Activated CD4-positive, CD25-positive, alpha-beta regulatory T cell (primary cell): ENCODE data around the gene CAMTA1.

Experiments used
- DNase-seq, 4 experiments: peaks; one replicate each; lab custom pipeline; 2025; lab: John Stamatoyannopoulos, UW

Gene CAMTA1

DNA sequence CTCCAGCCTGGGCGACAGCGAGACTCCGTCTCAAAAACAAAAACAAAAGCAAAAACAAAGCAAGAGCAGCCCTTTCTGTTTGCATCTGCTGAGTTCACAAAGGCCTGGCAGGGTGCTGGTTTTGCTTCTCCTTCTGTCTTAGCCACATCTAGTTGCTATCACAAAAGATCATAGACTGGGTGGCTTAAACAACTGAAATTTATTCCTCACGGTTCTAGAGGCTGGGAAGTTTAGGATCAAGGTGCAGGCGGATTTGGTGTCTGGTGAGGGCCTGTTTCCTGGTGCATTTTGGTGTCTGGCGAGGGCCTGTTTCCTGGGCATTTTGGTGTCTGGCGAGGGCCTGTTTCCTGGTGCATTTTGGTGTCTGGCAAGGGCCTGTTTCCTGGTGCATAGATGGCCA lies 471.3 kb downstream of the CAMTA1 start:
- no peak for DNase-seq

DNA sequence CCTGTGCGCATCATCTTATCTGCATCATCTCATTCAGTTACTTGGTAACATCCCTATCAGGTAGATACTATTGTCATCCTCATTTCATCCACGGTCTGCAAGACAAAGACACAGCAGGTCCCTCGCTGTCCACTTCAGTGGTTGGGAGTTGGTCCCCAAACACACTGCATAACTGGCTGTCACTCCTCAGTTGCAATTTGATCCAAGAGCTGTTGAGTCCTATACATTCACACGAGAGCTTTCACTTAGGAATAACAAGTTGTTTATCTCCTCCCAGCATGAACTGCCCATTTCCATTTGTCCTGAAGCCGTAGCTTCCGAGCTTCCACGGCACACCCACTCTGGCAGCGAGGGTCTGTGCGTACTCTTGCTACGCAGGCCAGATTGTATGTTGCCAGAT lies 472.0 kb downstream of the CAMTA1 start:
- no peak for DNase-seq

DNA sequence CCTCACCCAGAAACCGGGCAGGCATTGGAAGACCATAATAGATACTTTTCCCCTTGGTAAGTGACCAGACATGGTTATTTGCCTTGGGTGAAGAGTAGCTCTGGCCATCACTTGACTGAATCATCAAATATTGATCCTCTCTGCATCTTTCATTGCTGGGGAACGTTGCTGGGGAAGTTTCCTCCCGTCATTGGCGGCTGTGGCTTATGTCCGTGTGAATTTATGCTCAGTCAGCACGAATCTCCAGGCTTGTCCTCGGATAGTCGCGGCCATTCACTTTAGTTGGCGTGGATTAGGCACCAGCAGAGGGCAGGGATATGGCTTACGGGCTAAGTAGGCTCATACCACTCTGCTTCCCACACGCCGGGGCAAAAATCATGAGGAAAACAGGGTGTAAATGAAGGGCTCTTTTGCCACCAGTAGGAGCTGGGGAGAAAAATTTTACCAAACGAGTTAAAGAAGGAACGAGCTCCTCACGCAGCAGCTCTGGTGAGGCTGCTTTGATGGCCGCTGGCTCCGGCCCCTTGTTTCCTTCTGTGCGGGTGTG lies 473.4 kb downstream of the CAMTA1 start:
- no peak for DNase-seq

DNA sequence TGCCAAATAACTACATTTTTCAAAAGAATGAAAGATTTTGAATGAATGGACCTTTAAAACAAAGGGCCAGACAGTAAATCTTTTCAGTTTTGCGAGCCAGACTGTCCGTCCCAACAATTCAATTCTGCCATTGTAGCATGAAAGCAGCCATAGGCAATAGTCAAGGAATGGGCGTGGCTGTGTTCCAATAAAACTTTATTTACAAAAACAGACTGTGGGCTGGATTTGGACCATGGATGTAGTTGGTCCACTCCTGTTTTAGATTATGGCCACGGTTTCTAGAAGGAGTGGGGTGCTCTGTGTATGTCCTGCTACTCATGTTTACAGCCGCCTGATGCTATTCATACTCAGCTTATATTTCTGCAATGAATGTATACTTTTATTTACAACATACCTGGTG lies 474.7 kb downstream of the CAMTA1 start:
- no peak for DNase-seq

- no peak for DNase-seq
Measured at GRCh38 chr1:7261490-7261889, 476.2 kb downstream of the CAMTA1 start.

GRCh38 chr1:7262611-7263010 lies 477.4 kb downstream of the CAMTA1 start:
- DNase-seq, result no peak

DNA sequence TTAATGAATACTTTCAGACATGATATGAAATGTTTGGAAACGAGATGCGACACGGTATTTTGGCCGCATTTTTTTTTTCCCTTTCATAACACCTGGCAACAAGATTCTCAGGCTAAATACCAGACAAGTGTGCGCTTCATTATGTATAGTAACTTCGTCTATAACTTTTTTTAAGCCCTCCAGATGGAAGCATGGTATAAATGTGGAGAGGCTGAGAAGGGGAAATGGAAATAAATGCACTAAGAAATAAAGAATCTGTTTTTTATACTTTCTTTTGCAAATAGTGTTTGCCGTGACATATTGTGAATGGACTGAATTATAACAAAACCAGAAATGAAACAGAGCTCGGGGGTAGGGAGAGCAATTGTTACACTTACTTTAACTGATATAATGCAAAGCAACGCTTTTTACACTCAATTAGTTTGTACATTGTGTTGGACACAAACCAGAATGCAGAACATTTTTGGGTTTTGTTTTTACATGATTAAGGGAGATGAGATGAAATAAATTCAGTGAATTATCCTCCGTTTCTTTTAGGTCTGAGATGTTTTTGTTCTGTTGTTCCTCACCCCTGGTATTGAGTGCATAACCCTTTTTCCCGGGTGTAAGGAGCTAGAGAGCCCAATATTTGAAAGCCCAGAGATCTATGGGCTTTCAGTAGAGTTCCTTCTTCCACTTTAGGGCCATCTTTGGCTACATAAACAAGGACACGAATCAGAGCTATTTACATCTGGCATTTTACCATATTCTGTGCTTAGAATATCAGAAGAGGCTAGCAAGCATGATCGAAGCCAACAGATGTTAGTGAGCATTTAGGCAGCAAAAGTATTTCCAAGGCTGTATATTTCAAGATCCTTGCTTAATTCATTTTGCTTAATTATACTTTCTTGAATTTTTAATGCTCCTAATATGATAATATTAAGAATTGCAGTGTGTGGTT lies 478.0 kb downstream of the CAMTA1 start:
- DNase-seq, result no peak

GRCh38 chr1:7264101-7264500 lies 478.8 kb downstream of the CAMTA1 start:
- DNase-seq, result no peak

DNA sequence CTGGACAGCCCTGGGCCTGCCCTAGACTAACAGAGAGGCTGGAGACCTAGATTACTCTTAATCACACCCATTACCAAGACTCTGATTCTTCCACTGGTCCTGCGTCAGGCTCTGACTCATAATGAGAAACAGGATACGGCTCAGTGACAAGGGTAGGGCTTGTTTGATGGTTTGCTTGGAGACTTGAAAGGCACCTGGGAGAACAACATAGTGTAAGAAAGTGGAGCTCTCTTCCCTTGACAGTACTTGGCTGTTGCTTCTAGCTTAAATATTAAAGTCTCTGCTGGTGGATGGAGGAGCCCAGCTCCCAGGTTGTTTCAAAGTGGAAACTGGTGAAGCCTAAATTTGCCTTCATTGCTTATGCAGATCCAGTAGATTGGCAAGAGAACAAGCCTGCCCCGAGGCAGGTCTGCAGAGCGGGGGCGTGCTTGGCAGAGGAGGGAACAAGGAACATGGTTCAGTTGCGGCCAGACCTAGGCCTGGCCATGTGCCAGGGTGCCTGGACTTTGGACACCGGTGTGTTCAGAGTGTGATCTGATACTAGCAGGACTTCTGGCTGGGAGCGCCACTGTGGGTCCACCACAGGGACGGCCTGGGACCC lies 480.6 kb downstream of the CAMTA1 start:
- DNase-seq, result no peak

GRCh38 chr1:7266561-7266960 lies 481.3 kb downstream of the CAMTA1 start:
- no peak for DNase-seq

GRCh38 chr1:7267493-7267892 lies 482.2 kb downstream of the CAMTA1 start:
- no peak for DNase-seq

DNA sequence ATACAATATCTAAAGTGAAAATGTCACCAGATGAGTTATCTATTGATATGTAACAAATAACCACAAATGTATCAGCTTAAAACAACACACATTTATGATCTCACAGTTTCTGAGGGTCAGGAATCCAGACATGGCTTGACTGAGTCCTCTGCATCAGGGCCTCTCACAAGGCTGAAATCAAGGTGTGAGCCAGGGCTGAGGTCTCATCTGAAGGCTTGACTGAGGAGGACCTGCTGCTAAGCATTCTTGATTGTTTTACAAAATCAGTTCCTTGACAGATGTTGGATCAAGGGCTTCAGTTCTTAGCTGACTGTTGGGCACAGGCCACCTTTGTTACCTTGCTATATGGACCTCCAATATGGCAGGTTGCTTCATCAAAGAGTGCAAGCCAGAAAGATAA lies 483.7 kb downstream of the CAMTA1 start:
- DNase-seq, result no peak

GRCh38 chr1:7269525-7269924 lies 484.3 kb downstream of the CAMTA1 start:
- no peak for DNase-seq

DNA sequence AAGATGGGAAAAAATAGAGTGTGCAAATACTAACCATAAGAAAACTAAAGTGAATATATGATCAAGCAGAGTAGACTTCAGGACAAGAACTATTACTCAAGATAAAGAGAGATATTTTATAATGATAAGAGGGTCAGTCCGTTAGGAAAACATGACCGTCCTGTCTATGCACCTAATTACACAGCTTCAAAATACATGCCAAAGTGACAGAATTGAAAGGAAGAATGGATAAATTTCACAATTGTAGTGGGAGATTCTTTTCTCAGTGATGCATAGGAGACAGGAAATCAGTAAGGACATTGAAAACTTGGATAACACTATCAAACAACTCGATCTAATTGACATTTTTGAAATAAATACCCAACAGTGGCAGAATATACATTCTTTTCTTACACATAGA lies 489.0 kb downstream of the CAMTA1 start:
- no peak for DNase-seq

DNA sequence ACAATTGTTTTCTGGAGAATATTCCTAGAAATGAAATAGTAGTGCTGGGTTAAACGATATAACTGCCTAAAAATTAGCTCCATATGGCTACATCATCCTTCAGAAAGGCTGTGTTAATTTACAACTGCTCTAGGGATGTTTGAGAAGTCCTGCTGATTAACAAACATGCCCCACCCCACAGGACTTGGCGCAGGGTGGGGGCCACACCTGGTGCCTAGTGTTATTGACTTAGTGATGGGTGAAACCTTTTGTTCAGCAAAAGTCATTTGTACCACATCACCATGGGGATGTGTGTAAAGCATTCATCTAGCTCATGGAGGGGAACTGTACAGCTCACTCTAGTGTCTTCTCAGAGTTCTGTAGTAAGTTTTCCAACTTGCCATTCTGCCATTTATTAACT lies 492.8 kb downstream of the CAMTA1 start:
- no peak for DNase-seq

GRCh38 chr1:7278827-7279765 lies 493.8 kb downstream of the CAMTA1 start:
- DNase-seq, result no peak

GRCh38 chr1:7279769-7280168 lies 494.5 kb downstream of the CAMTA1 start:
- DNase-seq, result no peak

DNA sequence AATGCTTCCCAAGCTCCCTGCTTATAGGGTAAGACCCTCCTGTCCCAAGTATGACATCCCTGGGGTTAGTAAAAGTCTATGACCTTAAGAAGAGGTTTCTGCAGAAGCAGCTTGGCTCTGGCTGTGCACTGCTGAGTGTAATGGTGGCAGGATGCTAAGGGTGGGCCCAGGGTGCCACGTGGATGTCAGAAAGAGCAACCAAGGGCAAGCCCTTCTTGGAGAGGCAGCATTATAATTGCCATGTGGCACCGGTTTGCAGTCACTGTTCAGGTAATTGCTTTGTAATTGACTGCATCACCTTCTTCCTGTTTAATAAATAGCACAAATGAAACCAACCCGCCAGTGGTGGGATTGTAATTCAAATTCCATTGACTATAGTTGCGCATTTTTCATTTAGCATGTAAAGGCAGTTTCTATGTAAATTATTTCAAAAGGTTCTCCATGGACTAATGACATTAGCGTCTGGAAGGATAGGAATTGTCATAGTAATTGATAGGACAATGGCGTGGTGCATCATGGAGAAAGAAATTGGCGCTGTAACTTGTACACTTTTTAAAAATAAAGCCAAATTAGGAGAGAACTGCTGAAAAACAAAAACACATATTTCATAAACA lies 495.2 kb downstream of the CAMTA1 start:
- DNase-seq, result no peak

GRCh38 chr1:7281821-7282220 lies 496.6 kb downstream of the CAMTA1 start:
- no peak for DNase-seq

GRCh38 chr1:7284839-7285435 lies 499.7 kb downstream of the CAMTA1 start:
- DNase-seq, result no peak

DNA sequence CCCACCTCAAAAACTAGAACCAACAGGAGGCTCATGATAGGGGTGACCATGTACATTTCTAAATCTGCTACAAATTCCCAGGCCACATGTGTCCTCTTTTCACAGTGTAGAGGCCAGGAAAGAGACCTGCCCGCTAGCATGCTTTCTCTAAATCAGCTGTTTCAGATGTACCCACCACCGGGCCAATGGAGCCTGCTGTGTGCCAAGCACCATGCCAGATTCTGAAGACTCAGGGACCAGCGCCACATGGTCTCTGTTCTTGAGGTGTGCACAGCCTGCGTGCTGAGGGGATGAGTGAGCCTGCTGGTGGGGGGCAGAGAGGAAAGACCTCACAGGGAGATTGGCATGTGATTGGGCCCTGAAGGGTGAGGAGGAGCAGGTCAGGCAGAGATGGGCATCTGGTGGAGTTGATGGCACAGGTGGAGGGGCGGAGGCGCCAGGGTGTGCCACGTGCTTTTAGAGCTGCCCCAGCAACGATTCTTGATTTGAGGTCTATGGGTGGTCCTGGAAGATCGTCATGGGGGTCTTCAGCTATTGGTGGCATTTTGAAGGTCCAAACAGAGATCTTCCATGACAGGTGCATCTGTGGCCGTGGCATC lies 500.7 kb downstream of the CAMTA1 start:
- DNase-seq, result no peak
